Activated CD4-positive, alpha-beta T cell treated with anti-CD3 and anti-CD28 coated beads, Interleukin-2, Interleukin-4, amounts not matched to agents 100 ng/mL and 50 ng/mL, durations not matched to agents 16 hours and 8 hours (primary cell): ENCODE measurements around the gene HOGA1.
"Not testable (repeated sequence)": the region's sequence is repeated elsewhere in the genome, so short reads cannot be mapped to it uniquely, and the experiment has no call there.

Experiments
- DNase-seq: peaks from one replicate; pipeline ENCODE4 v3.0.0-alpha.2; 2020; ENCODE audit warnings: low spot score

Gene HOGA1

GRCh38 chr10:97611473-97611872, 27.3 kb downstream of the HOGA1 start:
- no peak for DNase-seq

- DNase-seq = no peak
Measured at GRCh38 chr10:97612386-97612785, 28.2 kb downstream of the HOGA1 start.

GRCh38 chr10:97618285-97618684, 34.1 kb downstream of the HOGA1 start:
- no peak for DNase-seq

- no peak for DNase-seq
Measured at GRCh38 chr10:97618733-97619132, 34.5 kb downstream of the HOGA1 start.

GRCh38 chr10:97623277-97623676, 39.1 kb downstream of the HOGA1 start:
- no peak for DNase-seq

GRCh38 chr10:97627731-97628130, 43.5 kb downstream of the HOGA1 start:
- DNase-seq = no peak

- DNase-seq = no peak
Measured at GRCh38 chr10:97628228-97628627, 44.0 kb downstream of the HOGA1 start.

GRCh38 chr10:97629289-97629688, 45.1 kb downstream of the HOGA1 start:
- no peak for DNase-seq

- DNase-seq = no peak
Measured at GRCh38 chr10:97631098-97631497, 46.9 kb downstream of the HOGA1 start.

- peak; percentile 96 for DNase-seq
Measured at GRCh38 chr10:97632949-97633884, 49.0 kb downstream of the HOGA1 start, which contains the start of gene MORN4. TSS of gene MORN4 (minus strand) at chr10:97633500. CDS start at chr10:97619653, 13,847 bp downstream.

- DNase-seq = peak; percentile 39
Measured at GRCh38 chr10:97633921-97634320, 49.7 kb downstream of the HOGA1 start.

- DNase-seq = no peak
Measured at GRCh38 chr10:97635577-97635976, 51.4 kb downstream of the HOGA1 start.

- DNase-seq = not testable (repeated sequence)
Measured at GRCh38 chr10:97639090-97639489, 54.9 kb downstream of the HOGA1 start.

GRCh38 chr10:97640174-97640867, 56.1 kb downstream of the HOGA1 start, which contains the start of gene PI4K2A:
TSS of gene PI4K2A (plus strand) at chr10:97640671. CDS start at chr10:97640743, 72 bp downstream.
- peak; percentile 100 for DNase-seq

- peak; percentile 17 for DNase-seq
Measured at GRCh38 chr10:97640868-97641811, 57.0 kb downstream of the HOGA1 start.

GRCh38 chr10:97642471-97643159, 58.4 kb downstream of the HOGA1 start:
- not testable (repeated sequence) for DNase-seq

- DNase-seq = no peak
Measured at GRCh38 chr10:97643441-97643985, 59.3 kb downstream of the HOGA1 start.

GRCh38 chr10:97644936-97645335, 60.7 kb downstream of the HOGA1 start:
- no peak for DNase-seq

- DNase-seq = no peak
Measured at GRCh38 chr10:97647556-97647955, 63.4 kb downstream of the HOGA1 start.

- peak; percentile 74 for DNase-seq
Measured at GRCh38 chr10:97648562-97649404, 64.6 kb downstream of the HOGA1 start.
